Measurements from ENCODE around the gene MAP9. TPM values are rescaled to one million over a fixed set of nuclear protein-coding genes. Genes with fewer than 3 reads are reported as not detected.

MAP9 gene
- total and polyA plus RNA-seq, 4 donors, result 0.14 to 2.0 (median 0.77) TPM

DNA sequence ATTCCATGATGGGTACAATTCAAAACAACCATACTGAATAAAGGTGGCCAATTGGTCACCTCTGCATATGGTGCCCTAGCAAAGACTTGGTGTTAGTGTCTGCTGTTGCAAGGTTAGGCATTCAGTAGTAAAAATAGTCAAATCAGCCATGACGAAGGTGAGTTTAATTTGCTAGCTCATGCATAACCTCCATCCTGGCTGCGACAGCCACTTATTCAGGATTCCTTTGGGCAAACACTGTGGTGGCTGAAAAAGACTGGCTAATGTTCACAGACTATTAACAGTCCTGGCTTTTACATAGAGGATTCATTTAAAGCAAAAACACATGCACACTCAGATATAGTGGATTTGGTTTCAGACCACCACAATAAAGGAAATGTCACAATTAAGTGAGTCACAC, 34.8 kb upstream of the MAP9 start:
- Histone ChIP-seq H3K4me1 (ENCODE audit: control insufficient read depth in 4 of 4, insufficient read depth in 4 of 4, low read length in 3 of 4) (no peaks in the 10 kb centered on the region), H3K27me3 (ENCODE audit: control insufficient read depth in 4 of 4, insufficient read depth in 4 of 4, low read length in 3 of 4) (peaks cover 0 to 3% (median 0%) of the 10 kb centered on the region in 4 donors), H3K27ac (ENCODE audit: low read depth in 1 of 2, low read length in 2 of 2) (no peak overlapping the region), H3K9ac (ENCODE audit: low read depth in 1 of 2, low read length in 2 of 2) (no peak overlapping the region), H3K36me3 (ENCODE audit: control insufficient read depth in 4 of 4, insufficient read depth in 3 of 4, low read depth in 1 of 4, low read length in 3 of 4) (no peaks in the 10 kb centered on the region), H3K4me3 (ENCODE audit: low read depth in 1 of 3, low read length in 3 of 3) (no peak overlapping the region), H3K9me3 (ENCODE audit: control insufficient read depth in 4 of 4, low read length in 3 of 4) (no peaks in the 10 kb centered on the region)
- TF ChIP-seq FOXA2 (IDR thresholded peaks at IDR 0.05), result no peak
- TF ChIP-seq HNF4A (conservative IDR thresholded peaks at IDR 0.05), result no peak
- TF ChIP-seq, protein P1, sequence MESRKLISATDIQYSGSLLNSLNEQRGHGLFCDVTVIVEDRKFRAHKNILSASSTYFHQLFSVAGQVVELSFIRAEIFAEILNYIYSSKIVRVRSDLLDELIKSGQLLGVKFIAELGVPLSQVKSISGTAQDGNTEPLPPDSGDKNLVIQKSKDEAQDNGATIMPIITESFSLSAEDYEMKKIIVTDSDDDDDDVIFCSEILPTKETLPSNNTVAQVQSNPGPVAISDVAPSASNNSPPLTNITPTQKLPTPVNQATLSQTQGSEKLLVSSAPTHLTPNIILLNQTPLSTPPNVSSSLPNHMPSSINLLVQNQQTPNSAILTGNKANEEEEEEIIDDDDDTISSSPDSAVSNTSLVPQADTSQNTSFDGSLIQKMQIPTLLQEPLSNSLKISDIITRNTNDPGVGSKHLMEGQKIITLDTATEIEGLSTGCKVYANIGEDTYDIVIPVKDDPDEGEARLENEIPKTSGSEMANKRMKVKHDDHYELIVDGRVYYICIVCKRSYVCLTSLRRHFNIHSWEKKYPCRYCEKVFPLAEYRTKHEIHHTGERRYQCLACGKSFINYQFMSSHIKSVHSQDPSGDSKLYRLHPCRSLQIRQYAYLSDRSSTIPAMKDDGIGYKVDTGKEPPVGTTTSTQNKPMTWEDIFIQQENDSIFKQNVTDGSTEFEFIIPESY (IDR thresholded peaks at IDR 0.05), result no peak
- TF ChIP-seq NR2F2 (IDR thresholded peaks at IDR 0.05), result no peak
- TF ChIP-seq FOXA1 (IDR thresholded peaks at IDR 0.05), result no peak
- TF ChIP-seq, protein P2, sequence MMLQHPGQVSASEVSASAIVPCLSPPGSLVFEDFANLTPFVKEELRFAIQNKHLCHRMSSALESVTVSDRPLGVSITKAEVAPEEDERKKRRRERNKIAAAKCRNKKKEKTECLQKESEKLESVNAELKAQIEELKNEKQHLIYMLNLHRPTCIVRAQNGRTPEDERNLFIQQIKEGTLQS (IDR thresholded peaks at IDR 0.05), result no peak
- no peak for TF ChIP-seq YY1 (IDR thresholded peaks at IDR 0.05)
- no peak for TF ChIP-seq SP1 (IDR thresholded peaks at IDR 0.05)
- no peak for TF ChIP-seq HNF4G (IDR thresholded peaks at IDR 0.05)
- no peak for TF ChIP-seq RAD21 (IDR thresholded peaks at IDR 0.05)
- 72% methylated on average over 2 of the region's 2 CpGs for WGBS
- DNase-seq (ENCODE audit: low spot score), result no peak

DNA sequence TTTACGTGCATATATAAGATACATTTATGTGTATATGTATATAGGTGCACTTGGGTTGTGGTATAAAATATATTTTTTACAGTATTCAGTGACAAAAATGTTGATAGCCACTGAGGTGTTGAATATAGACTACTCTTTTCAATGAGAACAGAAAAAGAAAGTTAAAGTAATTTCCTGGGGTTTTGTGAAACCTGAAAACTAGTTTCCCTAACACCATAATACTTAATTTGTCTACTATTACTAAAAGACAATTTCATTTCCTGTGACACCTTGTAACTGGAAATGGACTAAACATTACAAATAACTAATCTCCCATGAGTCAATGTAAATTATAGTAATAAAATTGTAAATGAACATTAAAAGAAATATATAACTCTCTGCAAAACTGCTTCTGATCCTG, 32.0 kb upstream of the MAP9 start:
- no peak for DNase-seq (ENCODE audit: low spot score)
- H3K36me3 ChIP-seq (ENCODE audit: control insufficient read depth in 4 of 4, insufficient read depth in 3 of 4, low read depth in 1 of 4, low read length in 3 of 4), result no peaks in the 10 kb centered on the region
- TF ChIP-seq YY1 (IDR thresholded peaks at IDR 0.05), result no peak
- no peak for TF ChIP-seq HNF4G (IDR thresholded peaks at IDR 0.05)
- TF ChIP-seq, protein P2 (IDR thresholded peaks at IDR 0.05), result no peak
- no peak for TF ChIP-seq EGR1 (IDR thresholded peaks at IDR 0.05; ENCODE audit: low read depth in 2 of 2)
- TF ChIP-seq SP1 (IDR thresholded peaks at IDR 0.05), result no peak
- no peak for TF ChIP-seq JUND (IDR thresholded peaks at IDR 0.05)
- TF ChIP-seq RXRA (IDR thresholded peaks at IDR 0.05), result no peak
- no peak overlapping the region for H3K27ac ChIP-seq (ENCODE audit: low read depth in 1 of 2, low read length in 2 of 2)
- no peaks in the 10 kb centered on the region for H3K9me3 ChIP-seq (ENCODE audit: control insufficient read depth in 4 of 4, low read length in 3 of 4)
- no peak overlapping the region for H3K4me3 ChIP-seq (ENCODE audit: low read depth in 1 of 3, low read length in 3 of 3)
- WGBS, result 62% methylated on average over 1 of the region's 1 CpG
- peaks cover 0 to 3% (median 0%) of the 10 kb centered on the region in 4 donors for H3K27me3 ChIP-seq (ENCODE audit: control insufficient read depth in 4 of 4, insufficient read depth in 4 of 4, low read length in 3 of 4)
- H3K4me1 ChIP-seq (ENCODE audit: control insufficient read depth in 4 of 4, insufficient read depth in 4 of 4, low read length in 3 of 4), result no peaks in the 10 kb centered on the region
- no peak overlapping the region for H3K9ac ChIP-seq (ENCODE audit: low read depth in 1 of 2, low read length in 2 of 2)

DNA sequence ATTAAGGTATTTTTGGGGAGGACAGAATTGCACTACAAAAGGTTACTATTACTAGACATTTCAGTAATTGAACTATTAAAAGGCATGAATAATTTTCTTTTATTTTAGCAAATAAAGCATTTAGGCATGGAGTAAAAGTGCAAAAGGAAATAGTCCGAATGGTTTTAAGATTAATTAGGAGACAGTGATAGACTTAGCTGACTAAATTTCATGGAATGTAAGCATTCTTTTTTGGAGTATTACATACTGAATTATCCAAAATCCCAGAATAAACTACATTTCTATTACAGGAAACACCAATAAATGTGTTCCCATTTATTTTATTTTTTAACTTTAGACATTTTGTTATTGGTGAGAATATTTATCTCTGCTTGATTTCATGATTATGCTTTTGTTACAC, 30.7 kb upstream of the MAP9 start:
- H3K36me3 ChIP-seq (ENCODE audit: control insufficient read depth in 4 of 4, insufficient read depth in 3 of 4, low read depth in 1 of 4, low read length in 3 of 4), result no peaks in the 10 kb centered on the region
- H3K4me3 ChIP-seq (ENCODE audit: low read depth in 1 of 3, low read length in 3 of 3), result no peak overlapping the region
- WGBS, result 61% methylated on average over 1 of the region's 1 CpG
- H3K27me3 ChIP-seq (ENCODE audit: control insufficient read depth in 4 of 4, insufficient read depth in 4 of 4, low read length in 3 of 4), result peaks cover 0 to 3% (median 0%) of the 10 kb centered on the region in 4 donors
- H3K4me1 ChIP-seq (ENCODE audit: control insufficient read depth in 4 of 4, insufficient read depth in 4 of 4, low read length in 3 of 4), result no peaks in the 10 kb centered on the region
- no peak overlapping the region for H3K27ac ChIP-seq (ENCODE audit: low read depth in 1 of 2, low read length in 2 of 2)
- DNase-seq (ENCODE audit: low spot score), result no peak
- H3K9ac ChIP-seq (ENCODE audit: low read depth in 1 of 2, low read length in 2 of 2), result no peak overlapping the region
- no peaks in the 10 kb centered on the region for H3K9me3 ChIP-seq (ENCODE audit: control insufficient read depth in 4 of 4, low read length in 3 of 4)
- TF ChIP-seq YY1 (IDR thresholded peaks at IDR 0.05), result no peak
- no peak for TF ChIP-seq HNF4A (conservative IDR thresholded peaks at IDR 0.05)
- TF ChIP-seq NR2F2 (IDR thresholded peaks at IDR 0.05), result no peak
- no peak for TF ChIP-seq FOXA1 (IDR thresholded peaks at IDR 0.05)
- no peak for TF ChIP-seq HNF4G (IDR thresholded peaks at IDR 0.05)
- no peak for TF ChIP-seq JUND (IDR thresholded peaks at IDR 0.05)
- no peak for TF ChIP-seq SP1 (IDR thresholded peaks at IDR 0.05)
- TF ChIP-seq FOXA2 (IDR thresholded peaks at IDR 0.05), result no peak
- TF ChIP-seq RXRA (IDR thresholded peaks at IDR 0.05), result no peak
- TF ChIP-seq, protein P3, sequence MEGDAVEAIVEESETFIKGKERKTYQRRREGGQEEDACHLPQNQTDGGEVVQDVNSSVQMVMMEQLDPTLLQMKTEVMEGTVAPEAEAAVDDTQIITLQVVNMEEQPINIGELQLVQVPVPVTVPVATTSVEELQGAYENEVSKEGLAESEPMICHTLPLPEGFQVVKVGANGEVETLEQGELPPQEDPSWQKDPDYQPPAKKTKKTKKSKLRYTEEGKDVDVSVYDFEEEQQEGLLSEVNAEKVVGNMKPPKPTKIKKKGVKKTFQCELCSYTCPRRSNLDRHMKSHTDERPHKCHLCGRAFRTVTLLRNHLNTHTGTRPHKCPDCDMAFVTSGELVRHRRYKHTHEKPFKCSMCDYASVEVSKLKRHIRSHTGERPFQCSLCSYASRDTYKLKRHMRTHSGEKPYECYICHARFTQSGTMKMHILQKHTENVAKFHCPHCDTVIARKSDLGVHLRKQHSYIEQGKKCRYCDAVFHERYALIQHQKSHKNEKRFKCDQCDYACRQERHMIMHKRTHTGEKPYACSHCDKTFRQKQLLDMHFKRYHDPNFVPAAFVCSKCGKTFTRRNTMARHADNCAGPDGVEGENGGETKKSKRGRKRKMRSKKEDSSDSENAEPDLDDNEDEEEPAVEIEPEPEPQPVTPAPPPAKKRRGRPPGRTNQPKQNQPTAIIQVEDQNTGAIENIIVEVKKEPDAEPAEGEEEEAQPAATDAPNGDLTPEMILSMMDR (IDR thresholded peaks at IDR 0.05; ENCODE audit: low read depth, low read length, missing input control), result no peak
- TF ChIP-seq, protein P4, sequence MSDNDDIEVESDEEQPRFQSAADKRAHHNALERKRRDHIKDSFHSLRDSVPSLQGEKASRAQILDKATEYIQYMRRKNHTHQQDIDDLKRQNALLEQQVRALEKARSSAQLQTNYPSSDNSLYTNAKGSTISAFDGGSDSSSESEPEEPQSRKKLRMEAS (IDR thresholded peaks at IDR 0.05), result no peak
- TF ChIP-seq RAD21 (IDR thresholded peaks at IDR 0.05), result no peak
- TF ChIP-seq EGR1 (IDR thresholded peaks at IDR 0.05; ENCODE audit: low read depth in 2 of 2), result no peak
- TF ChIP-seq, protein P2 (IDR thresholded peaks at IDR 0.05), result no peak
- TF ChIP-seq, protein P5, sequence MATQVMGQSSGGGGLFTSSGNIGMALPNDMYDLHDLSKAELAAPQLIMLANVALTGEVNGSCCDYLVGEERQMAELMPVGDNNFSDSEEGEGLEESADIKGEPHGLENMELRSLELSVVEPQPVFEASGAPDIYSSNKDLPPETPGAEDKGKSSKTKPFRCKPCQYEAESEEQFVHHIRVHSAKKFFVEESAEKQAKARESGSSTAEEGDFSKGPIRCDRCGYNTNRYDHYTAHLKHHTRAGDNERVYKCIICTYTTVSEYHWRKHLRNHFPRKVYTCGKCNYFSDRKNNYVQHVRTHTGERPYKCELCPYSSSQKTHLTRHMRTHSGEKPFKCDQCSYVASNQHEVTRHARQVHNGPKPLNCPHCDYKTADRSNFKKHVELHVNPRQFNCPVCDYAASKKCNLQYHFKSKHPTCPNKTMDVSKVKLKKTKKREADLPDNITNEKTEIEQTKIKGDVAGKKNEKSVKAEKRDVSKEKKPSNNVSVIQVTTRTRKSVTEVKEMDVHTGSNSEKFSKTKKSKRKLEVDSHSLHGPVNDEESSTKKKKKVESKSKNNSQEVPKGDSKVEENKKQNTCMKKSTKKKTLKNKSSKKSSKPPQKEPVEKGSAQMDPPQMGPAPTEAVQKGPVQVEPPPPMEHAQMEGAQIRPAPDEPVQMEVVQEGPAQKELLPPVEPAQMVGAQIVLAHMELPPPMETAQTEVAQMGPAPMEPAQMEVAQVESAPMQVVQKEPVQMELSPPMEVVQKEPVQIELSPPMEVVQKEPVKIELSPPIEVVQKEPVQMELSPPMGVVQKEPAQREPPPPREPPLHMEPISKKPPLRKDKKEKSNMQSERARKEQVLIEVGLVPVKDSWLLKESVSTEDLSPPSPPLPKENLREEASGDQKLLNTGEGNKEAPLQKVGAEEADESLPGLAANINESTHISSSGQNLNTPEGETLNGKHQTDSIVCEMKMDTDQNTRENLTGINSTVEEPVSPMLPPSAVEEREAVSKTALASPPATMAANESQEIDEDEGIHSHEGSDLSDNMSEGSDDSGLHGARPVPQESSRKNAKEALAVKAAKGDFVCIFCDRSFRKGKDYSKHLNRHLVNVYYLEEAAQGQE (IDR thresholded peaks at IDR 0.05), result no peak
- no peak for TF ChIP-seq TAF1 (conservative IDR thresholded peaks at IDR 0.05)
- TF ChIP-seq GABPA (IDR thresholded peaks at IDR 0.05 in 1 of 2, conservative IDR thresholded peaks at IDR 0.05 in 1 of 2), result no peak
